H9 (cell line): ENCODE measurements around the gene MRPS27. TPM values are rescaled to one million over a fixed set of nuclear protein-coding genes. Genes with fewer than 3 reads are reported as not detected.

Source experiments
- DNase-seq: peaks from one replicate; pipeline ENCODE4 v3.0.0-alpha.2; 2017
- H2AFZ ChIP-seq: one replicate; pipeline ENCODE4 v1.6.1; 2013; ENCODE audit warnings: mild to moderate bottlenecking, low read length, control low read depth, moderate library complexity
- H2AK5ac ChIP-seq: 2 replicates; pipeline ENCODE4 v1.6.1; 2013; ENCODE audit warnings: low read length, control low read depth, mixed read lengths; ENCODE audit not compliant: insufficient read length
- H2BK120ac ChIP-seq: one replicate; pipeline ENCODE4 v1.6.1; 2013; ENCODE audit warnings: low read depth, mild to moderate bottlenecking, low read length, control low read depth, inconsistent platforms; ENCODE audit not compliant: poor library complexity, severe bottlenecking
- H2BK12ac ChIP-seq: 2 replicates; pipeline ENCODE4 v1.6.1; 2013; ENCODE audit warnings: low read length, control low read depth, mixed read lengths, low read depth; ENCODE audit not compliant: insufficient read length
- H2BK15ac ChIP-seq: 2 replicates; pipeline ENCODE4 v1.6.1; 2013; ENCODE audit warnings: low read depth, low read length, control low read depth
- H2BK20ac ChIP-seq: one replicate; pipeline ENCODE4 v1.6.1; 2013; ENCODE audit warnings: low read depth, mild to moderate bottlenecking, low read length, control low read depth, inconsistent platforms; ENCODE audit not compliant: poor library complexity, severe bottlenecking
- H2BK5ac ChIP-seq: 2 replicates; pipeline ENCODE4 v1.6.1; 2013; ENCODE audit warnings: low read length, control low read depth, mixed read lengths; ENCODE audit not compliant: insufficient read length
- H3K14ac ChIP-seq: 2 replicates; pipeline ENCODE4 v1.6.1; 2013; ENCODE audit warnings: low read length, control low read depth; ENCODE audit not compliant: insufficient read depth
- H3K18ac ChIP-seq: 2 replicates; pipeline ENCODE4 v1.6.1; 2013; ENCODE audit warnings: low read depth, mild to moderate bottlenecking, mixed read lengths, low read length, control low read depth; ENCODE audit not compliant: insufficient read length
- H3K23ac ChIP-seq: 2 replicates; pipeline ENCODE4 v1.6.1; 2013; ENCODE audit warnings: low read length, control low read depth, mixed read lengths, low read depth; ENCODE audit not compliant: insufficient read length
- H3K23me2 ChIP-seq: 2 replicates; pipeline ENCODE4 v1.6.1; 2013; ENCODE audit warnings: low read depth, mild to moderate bottlenecking, mixed read lengths, low read length, control low read depth; ENCODE audit not compliant: insufficient read length, poor library complexity, severe bottlenecking
- H3K27ac ChIP-seq: 2 replicates; pipeline ENCODE4 v1.5.1; 2013; ENCODE audit warnings: low read length, control low read depth, mixed read lengths, low read depth; ENCODE audit not compliant: insufficient read length
- H3K27me3 ChIP-seq: 2 replicates; pipeline ENCODE4 v1.6.1; 2013; ENCODE audit warnings: low read length, control low read depth, inconsistent platforms; ENCODE audit not compliant: insufficient read depth
- H3K4ac ChIP-seq: 2 replicates; pipeline ENCODE4 v1.6.1; 2013; ENCODE audit warnings: low read depth, mild to moderate bottlenecking, control low read depth, inconsistent platforms, low read length, moderate library complexity
- H3K4me1 ChIP-seq: 2 replicates; pipeline ENCODE4 v1.6.1; 2013; ENCODE audit warnings: low read length, control low read depth, inconsistent platforms; ENCODE audit not compliant: insufficient read depth
- H3K4me2 ChIP-seq: 2 replicates; pipeline ENCODE4 v1.6.1; 2013; ENCODE audit warnings: low read length, control low read depth, mixed read lengths; ENCODE audit not compliant: insufficient read length, insufficient read depth
- H3K56ac ChIP-seq: 2 replicates; pipeline ENCODE4 v1.6.1; 2013; ENCODE audit warnings: low read depth, mild to moderate bottlenecking, mixed read lengths, low read length, control low read depth; ENCODE audit not compliant: insufficient read length
- H3K79me1 ChIP-seq: 2 replicates; pipeline ENCODE4 v1.6.1; 2013; ENCODE audit warnings: low read depth, mild to moderate bottlenecking, moderate library complexity, low read length, control low read depth, inconsistent platforms; ENCODE audit not compliant: insufficient read depth, poor library complexity, severe bottlenecking
- H3K79me2 ChIP-seq: 2 replicates; pipeline ENCODE4 v1.6.1; 2013; ENCODE audit warnings: low read length, control low read depth, inconsistent platforms; ENCODE audit not compliant: insufficient read depth
- H3K9ac ChIP-seq: 2 replicates; pipeline ENCODE4 v1.6.1; 2013; ENCODE audit warnings: low read length, control low read depth, mixed read lengths; ENCODE audit not compliant: insufficient read length; ENCODE audit errors: extremely low read depth
- H3K9me3 ChIP-seq: one replicate; pipeline ENCODE4 v1.6.1; 2013; ENCODE audit warnings: low read depth, low read length, inconsistent platforms; ENCODE audit not compliant: control insufficient read depth
- H3T11ph ChIP-seq: one replicate; pipeline ENCODE4 v1.6.1; 2013; ENCODE audit warnings: mild to moderate bottlenecking, low read length, control low read depth, inconsistent platforms
- H4K20me1 ChIP-seq: one replicate; pipeline ENCODE4 v1.6.1; 2013; ENCODE audit not compliant: control insufficient read depth, insufficient read length, insufficient read depth
- H4K5ac ChIP-seq: 2 replicates; pipeline ENCODE4 v1.6.1; 2013; ENCODE audit warnings: low read depth, mild to moderate bottlenecking, mixed read lengths, low read length, control low read depth; ENCODE audit not compliant: insufficient read length
- H4K8ac ChIP-seq: replicated peaks from 2 replicates; pipeline ENCODE4 v1.6.1; 2013; ENCODE audit warnings: low read length, control low read depth, mixed read lengths, low read depth; ENCODE audit not compliant: insufficient read length
- H4K91ac ChIP-seq: 2 replicates; pipeline ENCODE4 v1.6.1; 2013; ENCODE audit warnings: low read depth, mild to moderate bottlenecking, moderate library complexity, mixed read lengths, low read length, control low read depth; ENCODE audit not compliant: insufficient read length
- H3K27ac Mint-ChIP-seq, 3 experiments: 2 replicates in 2 of 3; 3 replicates in 1 of 3; pipeline ENCODE4 v1.8.0; 2020 to 2021; ENCODE audit warnings: mixed read lengths in 3 of 3, mild to moderate bottlenecking in 1 of 3, moderate library complexity in 1 of 3
- H3K27me3 Mint-ChIP-seq: 2 replicates; pipeline ENCODE4 v1.8.0; 2021; ENCODE audit warnings: low read depth, mild to moderate bottlenecking, moderate library complexity, mixed read lengths
- H3K36me3 Mint-ChIP-seq, 3 experiments: 2 replicates in 2 of 3; 3 replicates in 1 of 3; pipeline ENCODE4 v1.8.0; 2020 to 2021; ENCODE audit warnings: low read depth in 3 of 3, mixed read lengths in 3 of 3; ENCODE audit not compliant: insufficient read depth in 1 of 3
- H3K4me1 Mint-ChIP-seq, 2 experiments: 2 replicates each; pipeline ENCODE4 v1.8.0; 2020; ENCODE audit warnings: mixed read lengths in 2 of 2
- H3K4me3 Mint-ChIP-seq, 2 experiments: 2 replicates in 1 of 2; 3 replicates in 1 of 2; pipeline ENCODE4 v1.8.0; 2020 to 2021; ENCODE audit warnings: mild to moderate bottlenecking in 2 of 2, mixed read lengths in 2 of 2, moderate library complexity in 1 of 2
- H3K9me3 Mint-ChIP-seq, 2 experiments: 2 replicates in 1 of 2; 3 replicates in 1 of 2; pipeline ENCODE4 v1.8.0; 2020; ENCODE audit warnings: mild to moderate bottlenecking in 2 of 2, mixed read lengths in 2 of 2, moderate library complexity in 1 of 2
- WGBS: extraction: QIAGEN DNeasy Blood & Tissue Kit; methylation state at CpG from one replicate; pipeline ENCODE4 v1.1.7; 2013; ENCODE audit warnings: missing lambda C conversion rate, low lambda C conversion rate, mixed read lengths; ENCODE audit not compliant: insufficient read length; ENCODE audit errors: extremely low coverage; 5-methylcytosine and 5-hydroxymethylcytosine counted together
- total RNA-seq: library from RNA; stranded (reverse); gene quantifications from 2 replicates; pipeline ENCODE4 v1.2.1, GENCODE V29; 2021
- TF ChIP-seq, protein P1 (sequence below): fragments of 200-600 bp; sonication (generic); conservative IDR thresholded peaks from 3 replicates; pipeline ENCODE4 v1.8.0; 2021; ENCODE audit warnings: antibody characterized with exemption, mild to moderate bottlenecking

Gene MRPS27
- total RNA-seq, 1 experiment from 2014 or later, result 83.3 TPM

DNA sequence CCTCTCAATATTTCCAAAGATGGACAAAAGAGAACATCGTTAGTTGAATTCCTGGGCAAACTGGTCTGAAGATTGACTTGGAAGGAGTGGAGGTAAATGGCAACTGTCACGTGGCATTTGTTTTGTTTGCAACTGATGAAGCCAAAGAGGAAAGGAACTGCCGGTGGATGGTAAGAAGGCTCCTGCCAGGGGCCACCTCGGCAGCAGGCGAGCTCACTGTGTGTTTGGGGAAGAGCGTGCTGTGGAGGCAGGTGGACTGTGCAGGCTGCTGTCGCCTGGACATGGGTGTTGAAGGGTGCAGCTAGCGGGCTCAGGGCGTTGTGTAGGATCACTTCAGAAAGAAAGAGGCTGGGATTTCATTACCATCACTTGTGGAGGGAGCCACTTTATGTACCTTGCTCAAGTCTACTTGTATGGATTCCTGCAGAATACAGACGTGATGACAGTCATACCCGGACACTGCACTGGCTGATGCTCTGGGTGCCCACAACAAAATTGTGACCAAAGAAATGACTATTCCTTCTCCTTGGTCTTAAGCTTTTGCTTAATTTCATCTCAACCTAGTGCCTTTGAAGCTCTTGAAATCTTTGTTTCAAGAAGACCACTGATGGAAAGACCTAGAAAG lies 140.1 kb downstream of the MRPS27 start:
- H2BK120ac ChIP-seq, result no peak overlapping the region
- no peaks in the 10 kb centered on the region for H3K79me1 ChIP-seq
- no peak overlapping the region for H3K4me3 Mint-ChIP-seq
- H2AFZ ChIP-seq, result no peak overlapping the region
- no peaks in the 10 kb centered on the region for H3K27me3 Mint-ChIP-seq
- H3K4ac ChIP-seq, result no peak overlapping the region
- H3K27me3 ChIP-seq, result no peaks in the 10 kb centered on the region
- no peak overlapping the region for H2BK20ac ChIP-seq
- no peak overlapping the region for H2BK5ac ChIP-seq
- H3K14ac ChIP-seq, result no peak overlapping the region
- TF ChIP-seq, protein P1, sequence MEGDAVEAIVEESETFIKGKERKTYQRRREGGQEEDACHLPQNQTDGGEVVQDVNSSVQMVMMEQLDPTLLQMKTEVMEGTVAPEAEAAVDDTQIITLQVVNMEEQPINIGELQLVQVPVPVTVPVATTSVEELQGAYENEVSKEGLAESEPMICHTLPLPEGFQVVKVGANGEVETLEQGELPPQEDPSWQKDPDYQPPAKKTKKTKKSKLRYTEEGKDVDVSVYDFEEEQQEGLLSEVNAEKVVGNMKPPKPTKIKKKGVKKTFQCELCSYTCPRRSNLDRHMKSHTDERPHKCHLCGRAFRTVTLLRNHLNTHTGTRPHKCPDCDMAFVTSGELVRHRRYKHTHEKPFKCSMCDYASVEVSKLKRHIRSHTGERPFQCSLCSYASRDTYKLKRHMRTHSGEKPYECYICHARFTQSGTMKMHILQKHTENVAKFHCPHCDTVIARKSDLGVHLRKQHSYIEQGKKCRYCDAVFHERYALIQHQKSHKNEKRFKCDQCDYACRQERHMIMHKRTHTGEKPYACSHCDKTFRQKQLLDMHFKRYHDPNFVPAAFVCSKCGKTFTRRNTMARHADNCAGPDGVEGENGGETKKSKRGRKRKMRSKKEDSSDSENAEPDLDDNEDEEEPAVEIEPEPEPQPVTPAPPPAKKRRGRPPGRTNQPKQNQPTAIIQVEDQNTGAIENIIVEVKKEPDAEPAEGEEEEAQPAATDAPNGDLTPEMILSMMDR, result no peak
- no peak overlapping the region for H2AK5ac ChIP-seq
- H4K91ac ChIP-seq, result no peak overlapping the region
- no peaks in the 10 kb centered on the region for H3K9me3 ChIP-seq
- no peak for DNase-seq
- H3K79me2 ChIP-seq, result no peaks in the 10 kb centered on the region; the same call in 1 of the 2 replicates
- no peak overlapping the region for H3K56ac ChIP-seq
- H4K5ac ChIP-seq, result no peak overlapping the region
- H3K27ac ChIP-seq, result no peak overlapping the region
- WGBS, result no CpG with 5 or more reads among the region's 11 CpGs
- H4K8ac ChIP-seq, result no peak overlapping the region
- no peak overlapping the region for H3K9ac ChIP-seq
- H2BK12ac ChIP-seq, result no peak overlapping the region
- H3K4me1 Mint-ChIP-seq, result peaks cover 37 to 50% of the 10 kb centered on the region in 2 experiments
- H3K18ac ChIP-seq, result no peak overlapping the region
- peaks cover 7 to 21% (median 20%) of the 10 kb centered on the region in 3 experiments; a peak in 6 of 7 replicates for H3K36me3 Mint-ChIP-seq
- H4K20me1 ChIP-seq, result no peaks in the 10 kb centered on the region
- H3K23ac ChIP-seq, result no peak overlapping the region
- H3K9me3 Mint-ChIP-seq, result no peaks in the 10 kb centered on the region
- H2BK15ac ChIP-seq, result no peak overlapping the region
- H3K4me2 ChIP-seq, result no peak overlapping the region
- no peaks in the 10 kb centered on the region for H3K23me2 ChIP-seq
- no peak overlapping the region for H3T11ph ChIP-seq
- H3K27ac Mint-ChIP-seq, result peak overlapping the region in 2 of 3 experiments; percentile 18 to 92; a peak in 5 of 7 replicates
- peaks cover 6% of the 10 kb centered on the region; the same call in 1 of the 2 replicates for H3K4me1 ChIP-seq
